Measurements from ENCODE around the gene RETREG1. TPM values are rescaled to one million over a fixed set of nuclear protein-coding genes. Genes with fewer than 3 reads are reported as not detected.

Gene RETREG1
- total and polyA plus RNA-seq, 2 of the 13 experiments (the other 11 are each of a cell fraction or from before 2014, with no cell fraction given) = 0.07 TPM; not detected in 1

DNA sequence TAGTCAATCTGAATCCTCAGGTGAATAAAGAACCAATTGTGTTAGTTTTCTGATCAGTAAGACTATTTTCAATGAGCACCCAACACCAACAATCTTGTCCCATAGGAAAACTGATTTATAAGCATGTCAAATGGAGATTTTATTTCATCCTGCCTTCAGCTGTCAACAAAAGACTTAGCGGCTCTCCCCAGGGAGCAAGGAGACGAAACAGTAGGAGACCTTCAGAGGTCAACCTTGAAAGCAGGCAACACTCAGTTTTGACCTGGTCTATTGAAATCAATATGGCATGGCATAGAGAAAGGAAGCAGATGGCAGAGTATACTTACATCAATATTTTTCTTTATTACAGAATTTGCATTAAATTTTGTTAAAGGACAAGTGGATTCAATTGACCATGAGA, 185.3 kb downstream of the RETREG1 start:
- no TSS peak for BruUV-seq (replicated peaks)
- CTCF ChIA-PET (ENCODE audit: low intra/inter-chr PET ratio, low total read pairs) = no interaction called here
- H2AFZ ChIP-seq (ENCODE audit: low read length) = no peak overlapping the region
- no peaks in the 10 kb centered on the region for H3K36me3 ChIP-seq (replicated peaks in 1 of 2; ENCODE audit: control insufficient read depth in 1 of 2, insufficient read depth in 2 of 2, low read length in 2 of 2)
- DNase-seq (ENCODE audit: low spot score) (no peak), ATAC-seq (no peak), FAIRE-seq (no peak)
- peaks cover 0 to 3% of the 10 kb centered on the region in 2 experiments; a peak in 1 of 5 replicates for H3K27me3 ChIP-seq (ENCODE audit: control insufficient read depth in 1 of 2, insufficient read depth in 2 of 2, low read length in 2 of 2)
- no peaks in the 10 kb centered on the region for H3K9me3 ChIP-seq (ENCODE audit: low read length)
- POLR2A ChIA-PET = no interaction called here
- no peak overlapping the region for H3K4me3 ChIP-seq (replicated peaks in 1 of 3; ENCODE audit: insufficient read depth in 1 of 3, low read depth in 2 of 3, low read length in 3 of 3)
- 59% methylated on average over 2 of the region's 2 CpGs for whole genome bisulfite sequencing (ENCODE audit: low lambda C conversion rate)
- intact Hi-C loops (cut with micrococcal nuclease; ENCODE audit: unreplicated experiment) = no loop called here
- no peaks in the 10 kb centered on the region for H3K4me1 ChIP-seq (ENCODE audit: insufficient read depth, low read length)
- TF ChIP-seq, protein P1, sequence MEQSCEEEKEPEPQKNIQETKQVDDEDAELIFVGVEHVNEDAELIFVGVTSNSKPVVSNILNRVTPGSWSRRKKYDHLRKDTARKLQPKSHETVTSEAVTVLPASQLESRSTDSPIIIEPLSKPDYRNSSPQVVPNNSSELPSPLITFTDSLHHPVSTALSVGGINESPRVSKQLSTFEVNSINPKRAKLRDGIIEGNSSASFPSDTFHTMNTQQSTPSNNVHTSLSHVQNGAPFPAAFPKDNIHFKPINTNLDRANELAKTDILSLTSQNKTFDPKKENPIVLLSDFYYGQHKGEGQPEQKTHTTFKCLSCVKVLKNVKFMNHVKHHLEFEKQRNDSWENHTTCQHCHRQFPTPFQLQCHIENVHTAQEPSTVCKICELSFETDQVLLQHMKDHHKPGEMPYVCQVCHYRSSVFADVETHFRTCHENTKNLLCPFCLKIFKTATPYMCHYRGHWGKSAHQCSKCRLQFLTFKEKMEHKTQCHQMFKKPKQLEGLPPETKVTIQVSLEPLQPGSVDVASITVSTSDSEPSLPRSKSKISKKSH (CRISPR knock-in tag; IDR thresholded peaks at IDR 0.05; ENCODE audit: borderline replicate concordance) = no peak
- no peak for TF ChIP-seq GATA4 (IDR thresholded peaks at IDR 0.05; ENCODE audit: borderline replicate concordance, low read depth)
- TF ChIP-seq, protein P2, sequence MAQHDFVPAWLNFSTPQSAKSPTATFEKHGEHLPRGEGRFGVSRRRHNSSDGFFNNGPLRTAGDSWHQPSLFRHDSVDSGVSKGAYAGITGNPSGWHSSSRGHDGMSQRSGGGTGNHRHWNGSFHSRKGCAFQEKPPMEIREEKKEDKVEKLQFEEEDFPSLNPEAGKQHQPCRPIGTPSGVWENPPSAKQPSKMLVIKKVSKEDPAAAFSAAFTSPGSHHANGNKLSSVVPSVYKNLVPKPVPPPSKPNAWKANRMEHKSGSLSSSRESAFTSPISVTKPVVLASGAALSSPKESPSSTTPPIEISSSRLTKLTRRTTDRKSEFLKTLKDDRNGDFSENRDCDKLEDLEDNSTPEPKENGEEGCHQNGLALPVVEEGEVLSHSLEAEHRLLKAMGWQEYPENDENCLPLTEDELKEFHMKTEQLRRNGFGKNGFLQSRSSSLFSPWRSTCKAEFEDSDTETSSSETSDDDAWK (CRISPR knock-in tag; IDR thresholded peaks at IDR 0.05) = no peak
- TF ChIP-seq ARID2 (CRISPR knock-in tag; IDR thresholded peaks at IDR 0.05; ENCODE audit: borderline replicate concordance) = no peak
- no peak for TF ChIP-seq ZNF256 (CRISPR knock-in tag; conservative IDR thresholded peaks at IDR 0.05)
- TF ChIP-seq, protein P3, sequence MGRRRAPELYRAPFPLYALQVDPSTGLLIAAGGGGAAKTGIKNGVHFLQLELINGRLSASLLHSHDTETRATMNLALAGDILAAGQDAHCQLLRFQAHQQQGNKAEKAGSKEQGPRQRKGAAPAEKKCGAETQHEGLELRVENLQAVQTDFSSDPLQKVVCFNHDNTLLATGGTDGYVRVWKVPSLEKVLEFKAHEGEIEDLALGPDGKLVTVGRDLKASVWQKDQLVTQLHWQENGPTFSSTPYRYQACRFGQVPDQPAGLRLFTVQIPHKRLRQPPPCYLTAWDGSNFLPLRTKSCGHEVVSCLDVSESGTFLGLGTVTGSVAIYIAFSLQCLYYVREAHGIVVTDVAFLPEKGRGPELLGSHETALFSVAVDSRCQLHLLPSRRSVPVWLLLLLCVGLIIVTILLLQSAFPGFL (CRISPR knock-in tag; IDR thresholded peaks at IDR 0.05) = no peak
- no peak for TF ChIP-seq SOX6 (IDR thresholded peaks at IDR 0.05)
- TF ChIP-seq SOX6 (CRISPR knock-in tag; IDR thresholded peaks at IDR 0.05) = no peak
- TF ChIP-seq ZNF577 (CRISPR knock-in tag; IDR thresholded peaks at IDR 0.05; ENCODE audit: borderline replicate concordance, low read depth) = no peak
- TF ChIP-seq, protein P4, sequence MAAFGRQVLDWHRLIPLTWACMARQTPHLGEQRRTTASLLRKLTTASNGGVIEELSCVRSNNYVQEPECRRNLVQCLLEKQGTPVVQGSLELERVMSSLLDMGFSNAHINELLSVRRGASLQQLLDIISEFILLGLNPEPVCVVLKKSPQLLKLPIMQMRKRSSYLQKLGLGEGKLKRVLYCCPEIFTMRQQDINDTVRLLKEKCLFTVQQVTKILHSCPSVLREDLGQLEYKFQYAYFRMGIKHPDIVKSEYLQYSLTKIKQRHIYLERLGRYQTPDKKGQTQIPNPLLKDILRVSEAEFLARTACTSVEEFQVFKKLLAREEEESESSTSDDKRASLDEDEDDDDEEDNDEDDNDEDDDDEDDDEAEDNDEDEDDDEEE (CRISPR knock-in tag; IDR thresholded peaks at IDR 0.05) = no peak
- no peak overlapping the region for H3K9ac ChIP-seq (ENCODE audit: insufficient read depth, low read depth, low read length)
- H3K79me2 ChIP-seq (ENCODE audit: insufficient read depth, low read length) = no peaks in the 10 kb centered on the region
- in situ Hi-C loops (cut with HindIII; ENCODE audit: extremely low pct_ligation_motif_present, low pct_unique_long_range_greater_than_20kb) = no loop called here
- no peaks in the 10 kb centered on the region for H4K20me1 ChIP-seq (ENCODE audit: insufficient read depth, low read length)
- H3K4me2 ChIP-seq (ENCODE audit: low read depth, low read length) = no peak overlapping the region
- H3K27ac ChIP-seq (ENCODE audit: extremely low read length, insufficient read depth, low read length) = no peak overlapping the region

All from HepG2 (cell line).